GM19467 (cell line): ENCODE data around the gene GPAM.
"Not testable (repeated sequence)": the region's sequence is repeated elsewhere in the genome, so short reads cannot be mapped to it uniquely, and the experiment has no call there.

Experiments
- ATAC-seq: cut with Tn5 transposase; IDR thresholded peaks from one replicate; pipeline ENCODE4 v1.9.1; 2021; ENCODE audit warnings: mild to moderate bottlenecking, moderate library complexity; ENCODE audit not compliant: unreplicated experiment

Gene GPAM

DNA sequence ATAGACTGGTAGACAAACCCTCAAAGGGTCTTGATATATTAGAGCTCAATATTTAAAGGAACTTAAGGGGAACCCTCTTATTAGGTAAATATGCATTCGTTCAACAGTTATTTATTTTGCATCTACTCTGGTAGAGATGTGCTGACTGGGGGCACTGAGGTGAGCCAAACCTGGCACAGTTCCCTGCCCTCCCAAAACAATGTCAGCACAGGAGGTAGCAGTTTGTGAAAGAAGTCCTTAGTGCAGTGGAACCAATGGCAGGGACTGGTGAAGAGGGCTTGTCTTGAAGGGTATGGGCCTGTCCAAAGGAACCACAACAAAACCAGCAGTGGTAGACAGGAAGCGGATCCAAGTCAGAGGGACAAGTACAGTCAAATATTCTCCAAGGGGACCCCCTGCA is 32.6 kb upstream of the GPAM start:
- ATAC-seq = no peak

DNA sequence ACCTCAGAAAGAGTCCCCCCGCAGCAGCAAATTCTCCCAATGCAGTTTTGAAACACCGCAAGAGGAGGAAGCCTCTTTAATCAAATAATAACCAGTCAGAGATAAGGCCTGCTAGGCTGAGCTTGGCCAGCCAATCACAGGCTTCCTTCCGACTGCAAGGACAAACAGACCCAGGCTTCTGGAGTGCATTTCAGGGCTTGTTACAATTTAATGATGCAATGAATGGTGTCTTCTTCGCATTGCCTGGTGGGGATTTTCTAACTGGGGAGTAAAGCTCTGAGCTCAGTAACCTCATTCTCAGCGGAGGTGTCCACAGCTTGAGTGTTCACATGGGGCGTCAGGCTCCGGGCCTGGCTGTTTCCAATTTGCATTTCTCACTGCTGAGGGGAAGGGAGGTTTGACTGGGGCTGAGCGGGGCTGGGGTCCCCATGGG is 31.8 kb upstream of the GPAM start:
- no peak for ATAC-seq

DNA sequence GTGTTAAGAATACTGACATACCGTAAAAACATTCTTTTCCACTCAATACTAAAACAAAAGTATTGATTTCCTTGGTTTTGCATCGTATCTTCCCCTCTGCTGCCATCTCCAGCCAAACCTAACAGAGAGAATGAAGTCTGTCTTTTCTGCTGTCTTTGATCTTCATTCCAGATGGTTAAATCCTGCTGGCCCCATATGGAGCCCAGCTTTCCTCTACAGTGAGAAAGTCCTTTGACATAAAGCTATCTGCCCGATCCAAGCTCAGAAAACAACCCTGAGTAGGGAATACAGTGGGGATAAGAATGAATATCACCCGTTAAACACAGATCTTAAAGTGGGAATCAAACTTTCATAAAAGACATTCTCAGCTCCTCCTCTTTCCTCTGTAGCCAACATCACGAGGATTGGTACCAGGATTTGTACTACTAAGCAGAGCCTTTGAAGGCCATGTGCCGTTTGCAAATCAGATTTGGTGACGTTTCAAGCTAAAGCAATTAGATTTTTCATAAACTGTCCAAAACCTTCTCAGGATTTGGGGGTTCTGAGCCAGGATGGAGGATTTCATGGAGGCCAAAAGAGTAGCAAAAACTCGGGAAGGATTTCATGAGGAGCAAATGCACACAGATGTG is 30.8 kb upstream of the GPAM start:
- ATAC-seq = no peak

DNA sequence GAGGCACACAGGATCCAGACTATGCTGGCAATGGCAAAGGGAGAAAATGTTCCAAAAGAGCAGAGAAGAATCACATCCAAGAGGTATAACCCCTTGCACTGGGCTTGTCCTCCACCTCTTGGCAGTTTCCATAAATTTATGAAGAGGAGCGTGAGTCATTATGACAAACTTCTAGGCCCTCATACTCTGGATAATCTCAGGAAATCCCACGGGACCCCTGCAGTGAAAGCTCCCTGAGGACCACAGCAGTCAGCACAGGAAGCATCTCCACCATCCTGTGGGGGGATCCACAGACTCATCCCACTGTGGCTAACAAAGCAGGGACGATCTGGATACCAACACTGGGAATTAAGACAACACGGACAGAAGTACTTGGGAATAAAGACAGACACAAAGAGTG is 30.3 kb upstream of the GPAM start:
- ATAC-seq = no peak

DNA sequence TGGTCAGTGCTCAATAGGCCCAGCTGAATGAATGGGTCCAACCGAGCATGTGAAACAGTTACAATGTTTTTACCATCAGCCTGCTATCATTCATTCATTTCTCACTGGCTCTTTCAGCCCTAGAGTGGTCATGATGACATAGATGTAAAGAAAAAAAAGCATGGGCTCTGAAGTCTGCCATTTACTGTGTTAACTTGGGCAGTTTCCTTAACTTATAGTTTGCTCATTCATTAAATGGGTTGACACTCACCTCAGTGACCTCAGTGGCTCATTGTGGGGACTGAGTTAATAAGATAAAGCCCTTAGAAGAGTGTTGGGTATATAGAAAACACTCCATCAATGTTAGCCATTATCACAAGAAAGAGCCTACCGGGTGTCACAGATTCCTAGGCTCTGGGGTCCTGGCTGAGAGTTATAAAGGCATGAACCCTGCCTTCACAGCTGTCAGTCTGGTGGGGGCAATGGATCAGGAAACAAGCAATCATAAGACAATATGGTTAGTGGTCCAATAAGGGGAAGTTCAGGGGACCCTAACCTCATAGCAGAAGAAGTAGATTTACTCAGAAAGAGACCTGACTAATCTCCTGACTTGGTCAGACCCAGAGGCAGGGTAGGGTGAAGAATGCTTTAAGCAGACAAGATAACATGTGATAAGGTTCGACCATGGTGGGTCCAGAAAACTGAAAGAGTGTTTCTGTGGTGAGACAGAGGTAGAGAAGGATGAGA is 29.7 kb upstream of the GPAM start:
- ATAC-seq = no peak

DNA sequence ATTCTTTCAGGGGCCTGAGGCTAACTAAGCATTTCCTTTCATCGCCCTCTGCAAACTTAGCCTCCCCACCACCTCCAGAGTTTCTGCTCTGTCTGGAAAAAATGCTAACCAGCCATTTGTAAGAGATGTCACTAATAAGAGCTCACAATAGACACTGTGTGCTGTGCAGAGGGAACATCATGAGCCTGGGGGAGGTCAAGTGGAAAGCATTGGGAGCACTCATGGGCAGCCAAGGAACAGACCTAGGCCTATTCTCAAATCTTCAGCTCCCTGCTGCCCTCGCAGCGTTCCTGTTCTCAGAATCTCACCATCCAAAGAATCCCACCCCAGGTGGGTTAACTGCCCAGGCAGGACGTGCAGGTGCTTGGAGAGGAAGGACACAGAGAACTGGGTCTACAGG is 27.1 kb upstream of the GPAM start:
- ATAC-seq = no peak

DNA sequence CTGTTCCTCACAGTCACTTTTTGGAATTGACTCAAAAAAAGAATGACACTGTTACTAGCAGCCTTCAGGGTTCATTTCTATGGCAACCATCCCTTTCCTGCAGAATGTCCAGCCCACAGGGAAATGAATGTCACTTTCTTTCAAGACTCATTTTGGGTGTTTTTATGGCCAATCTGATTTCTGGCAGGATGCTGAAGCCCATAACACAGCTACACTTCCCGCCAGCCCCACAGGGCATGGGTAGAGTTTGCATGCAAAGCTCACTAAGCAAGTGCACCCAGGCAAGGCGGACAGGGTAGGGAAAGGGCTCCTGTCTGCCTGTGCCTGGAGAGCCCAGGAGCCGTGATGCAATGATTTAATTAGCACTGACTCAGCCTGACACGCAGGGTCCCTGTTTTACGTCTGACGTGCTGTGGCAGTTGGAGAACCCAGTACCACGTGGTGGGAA is 26.1 kb upstream of the GPAM start:
- ATAC-seq = no peak

DNA sequence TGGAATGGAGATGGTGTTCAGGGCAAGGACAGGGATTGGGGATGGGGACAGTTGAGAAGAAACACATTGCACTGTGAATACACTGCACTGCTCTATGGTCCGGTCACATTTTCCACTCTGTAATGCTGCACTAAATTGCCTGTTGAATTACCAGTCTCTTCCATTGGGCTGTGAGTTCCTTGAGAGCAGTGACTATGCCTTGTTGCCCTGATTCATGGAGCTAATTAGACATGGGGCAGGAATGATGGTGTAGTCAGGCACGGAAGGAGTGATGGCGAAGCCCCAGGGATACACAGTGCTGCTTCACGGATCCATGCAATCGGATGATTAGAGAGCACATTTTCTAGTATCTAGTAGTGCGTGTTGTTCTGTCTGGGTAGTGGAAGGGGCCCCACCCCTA is 25.4 kb upstream of the GPAM start:
- no peak for ATAC-seq

DNA sequence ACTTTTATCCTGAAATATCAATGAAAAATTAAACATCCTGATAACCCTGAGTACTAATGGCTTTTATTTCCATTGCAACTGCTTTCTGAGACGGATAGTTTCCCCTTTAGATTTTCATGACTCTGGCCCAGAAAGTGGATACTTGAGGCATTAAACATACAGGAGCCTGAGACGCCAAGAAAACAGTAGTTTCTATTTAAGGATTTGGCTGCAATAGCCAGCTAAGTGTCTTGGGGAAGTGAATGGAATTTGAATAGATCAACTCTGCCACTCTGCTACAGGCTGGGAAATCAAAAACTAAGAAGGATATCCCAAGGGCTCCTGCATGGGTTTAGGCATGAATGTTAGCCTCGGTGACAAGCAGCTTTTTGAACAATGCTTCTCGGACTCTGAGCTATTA is 24.7 kb upstream of the GPAM start:
- no peak for ATAC-seq

DNA sequence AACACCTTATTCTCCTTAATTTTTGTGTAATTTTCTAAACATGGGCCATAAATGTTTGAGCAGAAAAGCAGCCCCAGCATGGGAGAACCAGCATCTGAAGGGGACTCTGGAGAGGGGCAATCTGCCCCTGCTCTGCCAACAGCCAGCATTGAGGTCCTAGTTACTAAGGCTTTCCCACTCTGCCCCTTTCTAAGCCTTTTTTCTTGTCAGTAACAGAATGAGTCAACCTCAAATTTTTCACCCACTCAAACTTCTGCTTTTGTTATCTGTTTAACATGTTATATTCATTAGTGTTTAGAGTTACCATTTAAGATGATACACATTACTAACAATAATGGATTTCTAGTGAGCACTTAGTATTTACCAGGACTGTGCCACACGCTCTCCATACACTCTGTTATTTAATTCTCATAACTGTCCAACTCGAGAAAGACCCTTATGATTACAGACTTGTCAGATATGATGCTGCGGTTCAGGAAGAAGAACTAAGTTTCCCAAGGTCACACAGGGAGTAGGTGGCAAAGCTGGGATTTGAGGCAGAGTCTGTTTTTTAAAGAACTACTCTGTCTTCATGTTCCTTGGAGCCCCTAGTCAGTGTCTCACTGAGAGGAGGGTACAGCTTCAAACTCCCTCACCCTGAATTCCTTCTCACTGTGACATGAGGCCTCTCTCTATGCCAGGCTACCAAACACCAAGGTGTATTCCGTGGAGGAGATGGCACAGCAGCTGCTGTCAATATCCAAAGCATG is 19.9 kb upstream of the GPAM start:
- no peak for ATAC-seq

DNA sequence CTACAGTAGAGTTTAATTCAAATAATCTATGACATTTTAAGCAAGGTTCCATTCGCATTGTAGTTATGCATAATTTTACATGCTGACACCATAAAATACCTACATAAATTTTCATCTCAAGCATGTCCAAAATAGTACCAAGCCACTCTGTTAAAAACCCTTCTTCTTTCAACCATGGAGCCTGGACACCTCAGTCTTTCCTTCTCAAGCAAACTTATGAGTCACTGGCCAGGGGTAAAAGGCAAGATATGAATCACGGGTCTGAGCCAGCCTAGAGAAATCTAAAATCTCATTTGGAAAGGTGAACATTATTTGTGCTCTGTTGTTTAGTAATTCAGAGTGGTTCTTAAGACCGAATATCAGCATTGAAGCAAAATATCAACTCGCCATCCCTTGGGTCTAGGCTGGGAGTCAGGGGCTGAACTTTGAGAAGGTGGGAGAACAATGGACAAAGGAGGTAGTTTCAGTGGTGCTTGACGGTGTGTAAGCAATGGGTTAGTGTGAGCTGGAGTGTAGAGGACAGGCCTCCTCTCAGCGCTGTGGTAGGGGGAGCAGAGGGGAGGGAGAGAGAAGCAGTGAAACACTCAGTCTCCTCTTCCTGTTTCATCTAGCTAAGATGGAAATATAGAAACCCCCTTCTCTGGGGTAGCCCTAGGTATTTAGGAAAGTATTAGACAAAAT is 19.1 kb upstream of the GPAM start:
- peak; percentile 82 for ATAC-seq

DNA sequence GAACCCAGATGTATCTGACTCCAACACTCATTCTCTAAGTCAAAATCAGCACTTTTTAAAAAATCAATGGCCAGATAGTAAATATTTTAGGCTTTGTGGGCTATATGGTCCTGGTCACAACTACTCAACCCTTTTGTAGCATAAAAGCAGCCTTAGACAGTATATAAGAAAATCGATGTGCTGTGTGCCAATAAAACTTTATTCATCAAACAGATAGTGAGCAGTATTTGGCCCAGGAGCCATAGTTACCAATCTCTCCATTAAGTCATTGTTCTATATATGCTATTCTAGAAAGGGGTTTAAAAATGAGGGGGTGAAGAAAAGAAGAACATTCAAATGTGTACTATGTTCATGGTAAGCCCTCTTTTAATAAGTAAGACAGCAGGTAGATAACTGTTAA is 18.5 kb upstream of the GPAM start:
- no peak for ATAC-seq

DNA sequence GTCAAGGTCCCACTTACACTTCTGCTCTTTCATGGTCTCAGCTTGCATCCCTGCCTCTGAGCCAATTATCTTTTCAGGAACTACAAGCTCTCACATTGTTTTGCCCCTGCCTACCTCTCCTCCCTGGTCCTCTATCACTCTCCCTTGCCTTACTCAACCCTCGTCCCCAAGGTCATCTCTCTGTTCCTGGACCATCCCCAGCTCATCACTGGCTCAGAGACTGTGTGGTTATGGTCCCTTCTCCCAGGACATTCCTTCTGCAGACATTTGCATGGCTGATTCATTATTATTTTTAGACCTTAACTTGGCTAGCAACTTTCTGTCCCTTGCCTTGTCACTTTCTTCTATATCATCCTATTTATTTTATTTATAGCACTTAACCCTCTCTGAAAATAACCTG is 17.8 kb upstream of the GPAM start:
- no peak for ATAC-seq

DNA sequence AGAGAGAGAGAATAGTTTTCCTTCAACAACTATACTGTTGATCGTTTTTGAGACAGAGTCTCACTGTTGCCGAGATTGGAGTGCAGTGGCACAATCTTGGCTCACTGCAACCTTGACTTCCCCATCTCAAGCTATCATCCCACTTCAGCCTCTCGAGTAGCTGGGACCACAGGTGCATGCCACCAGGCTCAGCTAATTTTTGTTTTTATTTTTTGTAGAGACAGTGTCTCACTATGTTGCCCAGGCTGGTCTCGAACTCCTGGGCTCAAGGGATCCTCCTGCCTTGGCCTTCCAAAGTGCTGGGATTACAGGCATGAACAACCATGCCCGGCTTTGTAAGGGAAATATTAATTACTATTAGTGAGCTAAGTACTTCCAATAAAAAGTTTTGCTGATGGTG is 16.7 kb upstream of the GPAM start:
- ATAC-seq = not testable (repeated sequence)

DNA sequence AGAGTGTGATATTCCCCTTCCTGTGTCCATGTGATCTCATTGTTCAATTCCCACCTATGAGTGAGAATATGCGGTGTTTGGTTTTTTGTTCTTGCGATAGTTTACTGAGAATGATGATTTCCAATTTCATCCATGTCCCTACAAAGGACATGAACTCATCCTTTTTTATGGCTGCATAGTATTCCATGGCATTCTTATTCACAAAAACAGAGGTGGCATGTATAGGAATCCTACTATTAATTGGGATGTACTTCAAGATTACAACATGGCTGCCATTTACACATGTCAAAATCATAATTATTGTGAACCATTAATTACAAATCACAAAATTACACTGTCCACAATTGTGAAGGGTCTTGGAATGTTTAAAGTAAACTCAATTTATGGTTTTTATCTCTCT is 14.1 kb upstream of the GPAM start:
- ATAC-seq = not testable (repeated sequence)

DNA sequence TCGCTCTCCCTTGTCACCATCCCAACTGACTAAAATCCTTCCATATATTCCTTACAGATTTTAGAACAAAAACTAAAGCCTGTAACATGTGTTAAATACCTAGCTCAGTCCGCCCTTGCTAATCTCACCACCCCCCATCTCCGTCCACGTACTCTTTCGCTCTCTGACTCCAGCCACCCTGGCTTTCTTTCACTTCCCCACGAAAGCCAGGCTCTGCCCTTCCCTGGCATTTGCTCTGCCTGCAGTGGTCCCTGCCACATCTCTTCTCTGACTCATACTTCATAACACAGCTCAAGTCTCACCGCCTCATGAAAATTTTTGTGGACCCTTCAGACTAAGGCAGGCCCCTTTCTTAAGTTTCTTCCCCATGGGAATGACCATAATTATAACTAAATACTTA is 11.7 kb upstream of the GPAM start:
- ATAC-seq = no peak

DNA sequence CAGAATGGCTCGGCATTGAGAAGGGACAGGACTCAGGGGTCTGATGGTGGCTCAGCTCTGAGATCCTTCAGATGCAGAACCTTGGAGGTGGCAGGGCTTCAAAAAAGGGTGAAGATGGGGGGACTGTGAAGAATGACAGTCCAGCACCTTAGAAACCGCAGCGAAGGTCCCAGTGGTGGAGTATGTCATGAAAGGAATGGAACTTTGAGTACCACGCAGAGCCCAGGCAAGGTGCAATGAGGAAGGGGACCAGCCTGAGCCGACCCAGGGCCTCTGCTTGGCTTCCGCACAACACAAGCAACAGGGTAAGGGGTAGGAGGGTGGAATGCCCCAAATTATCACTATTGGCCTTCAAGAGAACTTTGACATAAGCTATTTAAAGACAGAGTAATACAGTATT is 8.2 kb upstream of the GPAM start:
- ATAC-seq = no peak

DNA sequence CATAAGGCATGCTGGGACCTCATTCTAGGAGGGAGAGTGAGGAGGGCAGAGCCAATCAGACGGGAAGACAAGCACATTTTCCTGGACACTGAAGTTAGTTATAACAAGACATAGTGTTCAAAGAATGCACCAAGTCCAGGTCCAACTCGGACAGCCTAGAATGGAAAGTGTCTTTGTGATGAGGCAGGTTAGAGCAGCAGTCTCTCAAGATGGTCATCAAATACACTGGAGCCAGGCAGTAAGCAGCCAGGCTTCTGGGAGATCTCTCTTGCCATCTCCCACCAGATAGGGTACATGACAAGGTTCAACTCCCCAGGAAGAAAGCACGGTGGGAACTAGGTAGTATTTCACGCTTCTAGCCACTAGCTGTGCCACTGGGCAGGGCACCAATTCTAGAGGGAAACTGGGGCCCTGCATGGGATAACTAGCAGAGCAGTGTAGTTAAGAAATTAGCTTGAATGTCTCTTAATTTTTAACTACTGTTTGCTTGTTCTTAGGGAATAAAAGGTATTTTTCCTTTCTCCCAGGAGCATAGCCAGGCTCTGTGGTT is 7.6 kb upstream of the GPAM start:
- ATAC-seq = no peak

DNA sequence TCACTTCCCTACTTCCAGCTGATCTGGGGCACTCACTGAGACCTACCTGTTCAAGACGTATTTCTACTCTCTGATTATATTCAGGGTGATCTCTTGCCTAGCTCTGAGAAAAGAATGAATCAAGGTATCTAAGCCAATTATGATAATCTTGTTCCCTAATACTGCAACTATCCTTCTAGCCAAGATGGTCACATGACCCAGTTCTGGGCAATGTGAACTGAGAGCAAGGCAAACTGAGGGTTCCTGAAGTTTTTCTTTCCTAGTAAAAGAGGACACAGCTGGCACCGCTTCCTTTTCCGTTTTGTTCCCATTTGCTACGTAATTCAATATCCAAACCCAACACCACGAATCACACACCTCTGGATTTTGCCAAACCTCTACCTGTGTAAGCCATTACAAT is 5.9 kb upstream of the GPAM start:
- no peak for ATAC-seq

DNA sequence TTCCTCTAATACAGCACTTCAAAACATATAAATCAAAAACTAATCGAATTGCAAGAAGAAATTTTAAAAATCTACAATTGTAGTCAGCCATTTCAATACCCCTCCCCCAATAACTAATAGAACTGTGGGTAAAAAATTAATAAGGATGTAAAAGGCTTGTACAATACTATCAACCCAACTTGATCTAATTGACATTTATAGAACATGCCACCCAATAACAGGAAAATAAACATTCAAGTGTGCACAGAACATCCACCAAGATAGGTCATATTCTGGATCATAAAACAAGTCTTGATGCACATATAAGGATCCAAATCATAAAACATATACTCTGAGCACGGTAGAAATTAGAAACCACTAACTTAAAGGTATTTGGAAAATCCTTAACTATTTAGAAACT is 4.0 kb upstream of the GPAM start:
- no peak for ATAC-seq

DNA sequence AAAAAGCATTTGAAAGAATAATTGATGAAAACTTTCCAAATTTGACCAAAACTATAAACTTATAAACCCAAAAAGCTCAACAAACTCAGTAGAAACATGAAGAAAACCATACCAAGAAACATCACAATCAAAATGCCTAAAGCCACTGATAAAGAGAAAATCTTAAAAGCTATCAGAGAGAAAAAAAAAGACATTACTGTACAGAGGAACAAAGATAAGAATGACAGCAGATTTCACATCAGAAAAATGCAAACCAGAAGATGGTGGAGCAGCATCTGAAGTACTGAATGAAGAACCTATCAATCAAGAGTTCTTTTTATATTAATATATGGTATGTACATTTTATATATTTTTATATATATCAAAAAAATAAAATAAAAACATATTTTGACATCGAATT is 2.4 kb upstream of the GPAM start:
- ATAC-seq = no peak
